Measurements from ENCODE around the gene IFRD2.
"Not testable (repeated sequence)": the region's sequence is repeated elsewhere in the genome, so short reads cannot be mapped to it uniquely, and the experiment has no call there.

The IFRD2 gene

DNA sequence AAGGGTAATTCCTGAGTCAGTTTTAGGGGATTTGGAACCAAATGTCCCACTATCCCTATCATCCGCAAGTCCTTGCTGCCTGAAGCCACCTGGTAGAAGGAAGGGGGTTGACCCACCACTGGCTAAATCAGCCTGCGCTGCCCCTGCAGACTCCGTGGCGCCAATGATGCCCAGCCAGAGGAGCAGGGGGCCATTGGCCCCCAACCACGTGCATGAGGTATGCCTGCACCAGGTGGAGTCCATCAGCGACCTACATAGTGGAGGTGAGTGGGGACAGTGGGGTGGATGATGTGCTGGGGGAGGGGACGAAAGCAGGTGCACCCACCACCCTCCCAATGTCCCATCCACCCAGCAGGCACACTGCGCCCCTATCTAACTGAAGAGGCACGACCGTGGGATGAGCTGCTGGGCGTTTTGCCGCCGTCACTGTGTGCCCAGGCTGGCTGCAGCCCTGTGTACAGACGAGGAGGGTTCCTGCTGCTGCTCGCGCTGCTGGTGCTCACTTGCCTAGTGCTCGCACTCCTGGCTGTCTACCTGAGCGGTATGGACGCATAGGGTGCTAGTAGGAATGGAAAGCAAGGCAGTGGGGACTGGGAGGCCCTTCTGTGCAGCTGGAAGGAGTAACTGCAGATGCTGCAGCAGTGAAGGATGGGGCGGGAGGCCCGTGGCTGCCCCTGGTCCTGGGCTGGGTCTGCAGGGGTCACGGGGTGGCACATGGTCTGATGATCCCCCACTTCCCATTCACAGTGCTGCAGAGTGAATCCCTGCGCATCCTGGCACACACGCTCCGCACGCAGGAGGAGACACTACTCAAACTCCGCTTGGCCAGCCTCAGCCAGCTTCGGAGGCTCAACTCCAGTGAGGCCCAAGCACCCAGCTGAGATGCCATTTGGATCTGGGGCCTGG is 5.7 kb downstream of the IFRD2 start:
- no peak for DNase-seq (ENCODE audit: low read depth in 1 of 2, low spot score in 1 of 2)

DNA sequence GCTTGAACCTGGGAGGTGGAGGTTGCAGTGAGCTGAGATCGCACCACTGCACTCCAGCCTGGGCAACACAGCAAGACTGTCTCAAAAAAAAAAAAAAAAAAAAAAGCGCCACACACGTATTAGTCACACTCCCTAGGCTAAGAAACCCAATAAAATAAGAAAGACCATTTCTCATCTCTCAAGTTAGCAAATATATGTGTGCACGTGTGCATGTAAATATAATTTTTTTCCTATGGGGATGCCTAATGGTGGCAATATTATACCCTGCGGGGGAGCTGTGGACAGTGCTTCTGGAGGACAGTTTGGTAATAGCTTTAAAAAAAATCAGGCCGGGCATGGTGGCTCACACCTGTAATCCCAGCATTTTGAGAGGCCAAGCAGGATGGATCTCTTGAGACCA is 8.1 kb downstream of the IFRD2 start:
- not testable (repeated sequence) for DNase-seq (ENCODE audit: low read depth in 1 of 2, low spot score in 1 of 2)

DNA sequence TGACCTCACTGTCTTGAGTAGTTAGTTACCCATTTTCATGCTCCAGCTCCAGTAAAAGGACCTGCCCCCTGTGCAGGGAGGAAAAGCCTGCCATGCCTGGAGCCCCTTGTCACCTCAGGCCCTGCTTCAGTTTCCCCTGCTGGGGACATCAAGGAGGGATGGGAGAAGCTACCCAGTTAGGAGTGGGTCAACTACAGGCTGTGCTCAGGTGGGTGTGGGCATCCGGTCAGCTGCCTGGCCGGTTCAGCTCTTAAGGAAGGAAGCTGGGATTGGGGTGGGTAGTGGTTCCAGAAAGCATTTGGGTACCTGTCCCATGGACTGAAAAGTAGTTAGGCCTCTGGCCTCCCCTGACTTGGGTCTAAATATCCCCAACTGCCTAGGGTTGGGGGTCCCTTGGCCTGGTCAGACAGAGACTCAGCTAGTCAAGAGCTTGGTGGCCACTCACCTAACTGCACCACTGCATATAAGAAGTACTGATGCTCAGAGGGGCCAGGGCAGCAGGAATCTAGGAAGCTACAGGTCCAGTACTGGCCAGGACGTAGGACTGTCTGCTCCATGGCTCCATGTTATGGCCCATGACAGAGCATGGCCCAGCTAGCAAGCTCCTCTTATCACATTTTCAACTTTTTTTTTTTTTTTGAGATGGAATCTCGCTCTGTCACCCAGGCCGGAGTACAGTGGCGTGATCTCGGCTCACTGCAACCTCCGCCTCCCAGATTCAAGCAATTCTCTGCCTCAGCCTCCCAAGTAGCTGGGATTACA is 12.8 kb downstream of the IFRD2 start:
- no peak for DNase-seq (ENCODE audit: low read depth in 1 of 2, low spot score in 1 of 2)

DNA sequence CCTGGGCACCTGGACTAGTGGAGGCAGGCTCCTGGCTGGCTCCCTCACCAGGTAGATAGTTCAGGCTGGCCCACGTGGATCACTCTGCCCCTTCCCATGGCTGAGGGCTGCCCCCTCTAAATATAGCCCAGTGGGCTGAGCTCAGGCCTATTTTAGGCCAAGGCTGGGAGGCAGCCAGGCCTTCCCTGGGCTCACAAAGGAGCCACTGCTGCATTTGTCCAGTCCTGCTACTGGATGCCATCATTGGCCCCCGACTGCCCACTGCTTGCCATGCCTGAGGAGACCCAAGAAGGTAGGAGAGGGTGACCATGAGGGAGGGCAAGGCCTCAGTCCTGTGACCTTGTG is 13.4 kb downstream of the IFRD2 start, which contains the start of gene LSMEM2:
Gene LSMEM2 (plus strand): TSS at position 208 of the 345 bp plus-strand sequence. CDS start 27 bp downstream, at position 235.
- no peak for DNase-seq (ENCODE audit: low read depth in 1 of 2, low spot score in 1 of 2)

DNA sequence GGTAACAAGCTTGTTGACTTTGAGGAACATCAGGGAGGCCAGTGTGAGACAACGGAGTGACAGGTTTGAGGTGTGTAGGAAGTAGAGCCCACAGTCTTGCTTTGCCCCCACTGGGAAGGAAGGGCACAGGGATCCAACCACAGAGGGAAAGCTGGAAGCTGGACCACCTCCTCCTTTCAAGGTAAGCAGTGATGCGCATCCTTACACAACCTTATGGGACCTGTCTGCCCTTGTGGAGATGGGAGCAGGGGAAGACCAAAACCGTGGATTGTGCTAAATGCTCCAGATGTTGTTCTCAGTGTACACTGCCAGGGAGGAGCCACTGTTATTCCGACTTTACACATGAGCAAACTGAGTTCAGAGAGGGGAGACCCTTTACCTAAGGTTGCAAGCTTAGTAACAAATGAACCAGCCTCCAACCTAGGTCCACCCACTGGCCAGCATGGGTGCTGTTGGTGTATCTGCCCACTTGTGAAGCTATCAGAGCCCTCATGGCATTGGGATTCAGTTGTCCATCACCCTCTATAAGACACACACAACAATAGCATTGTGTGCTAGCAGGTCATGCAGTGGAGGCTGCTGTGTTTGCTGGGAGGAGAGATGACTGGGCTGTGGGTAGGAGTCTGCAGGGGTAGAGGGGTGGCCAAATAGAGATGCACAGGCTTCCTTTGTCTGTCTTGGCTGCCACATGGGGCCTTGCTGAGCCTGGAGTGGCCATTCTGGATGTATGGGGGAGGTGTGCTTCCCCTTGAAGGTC is 13.9 kb downstream of the IFRD2 start:
- no peak for DNase-seq (ENCODE audit: low read depth in 1 of 2, low spot score in 1 of 2)

DNA sequence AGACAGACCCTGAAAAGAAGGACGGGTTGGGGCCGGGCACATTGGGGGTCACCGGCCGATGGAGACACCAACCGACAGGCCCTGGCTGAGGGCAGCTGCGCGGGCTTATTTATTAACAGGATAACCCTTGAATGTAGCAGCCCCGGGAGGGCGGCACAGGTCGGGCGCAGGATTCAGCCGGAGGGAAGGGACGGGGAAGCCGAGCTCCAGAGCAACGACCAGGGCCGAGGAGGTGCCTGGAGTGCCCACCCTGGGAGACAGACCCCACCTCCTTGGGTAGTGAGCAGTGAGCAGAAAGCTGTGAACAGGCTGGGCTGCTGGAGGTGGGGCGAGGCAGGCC is 15.5 kb downstream of the IFRD2 start:
- DNase-seq (ENCODE audit: low read depth in 1 of 2, low spot score in 1 of 2): no peak

DNA sequence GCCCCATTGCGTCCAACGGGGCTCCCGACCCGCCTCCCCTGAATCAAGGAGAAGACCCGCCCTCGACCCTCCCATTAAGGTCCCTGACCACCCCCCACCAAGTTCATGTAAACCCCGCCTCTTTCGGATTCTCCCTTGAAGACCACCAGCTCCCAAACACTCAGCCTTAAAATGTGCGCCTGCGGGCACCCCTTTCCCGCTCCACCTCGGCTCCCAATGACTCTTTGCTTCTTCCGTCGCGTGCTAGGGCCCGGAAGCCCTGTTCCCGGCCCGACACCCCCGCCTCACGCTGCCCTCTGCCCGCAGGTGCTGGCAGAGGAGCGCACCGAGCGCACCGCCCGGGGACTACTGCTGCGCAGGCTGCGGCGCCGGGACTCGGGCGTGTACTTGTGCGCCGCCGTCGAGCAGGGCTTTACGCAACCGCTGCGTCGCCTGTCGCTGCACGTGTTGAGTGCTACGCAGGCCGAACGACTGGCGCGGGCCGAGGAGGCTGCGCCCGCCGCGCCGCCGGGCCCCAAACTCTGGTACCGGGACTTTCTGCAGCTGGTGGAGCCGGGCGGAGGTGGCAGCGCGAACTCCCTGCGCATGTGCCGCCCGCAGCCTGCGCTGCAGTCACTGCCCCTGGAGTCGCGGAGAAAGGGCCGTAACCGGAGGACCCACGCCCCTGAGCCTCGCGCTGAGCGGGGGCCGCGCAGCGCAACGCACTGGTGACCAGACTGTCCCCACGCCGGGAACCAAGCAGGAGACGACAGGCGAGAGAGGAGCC is 16.1 kb downstream of the IFRD2 start:
- no peak for DNase-seq (ENCODE audit: low read depth in 1 of 2, low spot score in 1 of 2)

DNA sequence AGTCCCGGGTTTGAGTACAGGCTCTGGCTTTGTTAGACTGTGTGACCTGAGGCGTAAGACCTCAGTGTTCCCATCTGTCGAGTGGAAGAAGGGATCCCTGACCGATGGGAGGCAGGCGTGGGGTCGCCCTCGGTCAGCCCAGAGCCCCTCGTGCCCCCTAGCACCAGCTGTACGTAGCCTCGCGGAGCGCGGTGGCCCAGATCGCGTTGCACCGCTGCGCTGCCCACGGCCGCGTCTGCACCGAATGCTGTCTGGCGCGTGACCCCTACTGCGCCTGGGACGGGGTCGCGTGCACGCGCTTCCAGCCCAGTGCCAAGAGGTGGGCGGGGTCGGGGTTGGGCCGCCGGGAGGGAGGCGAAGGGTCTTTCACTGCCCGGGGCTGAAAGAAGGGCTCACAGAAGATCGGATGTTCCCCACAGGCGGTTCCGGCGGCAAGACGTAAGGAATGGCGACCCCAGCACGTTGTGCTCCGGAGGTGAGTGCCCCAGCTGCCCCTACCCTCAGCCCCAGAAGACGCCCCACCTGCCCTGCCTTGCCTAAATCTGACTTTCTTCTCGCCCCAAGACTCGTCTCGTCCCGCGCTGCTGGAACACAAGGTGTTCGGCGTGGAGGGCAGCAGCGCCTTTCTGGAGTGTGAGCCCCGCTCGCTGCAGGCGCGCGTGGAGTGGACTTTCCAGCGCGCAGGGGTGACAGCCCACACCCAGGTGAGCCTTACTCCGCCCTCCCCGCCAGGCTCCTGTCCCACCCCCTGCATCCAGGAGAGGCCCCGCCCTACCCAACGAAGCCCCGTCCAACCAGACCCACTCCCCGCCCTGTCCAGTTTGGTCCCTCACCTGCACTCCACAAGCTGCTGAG is 16.9 kb downstream of the IFRD2 start:
- DNase-seq (ENCODE audit: low read depth in 1 of 2, low spot score in 1 of 2): no peak

DNA sequence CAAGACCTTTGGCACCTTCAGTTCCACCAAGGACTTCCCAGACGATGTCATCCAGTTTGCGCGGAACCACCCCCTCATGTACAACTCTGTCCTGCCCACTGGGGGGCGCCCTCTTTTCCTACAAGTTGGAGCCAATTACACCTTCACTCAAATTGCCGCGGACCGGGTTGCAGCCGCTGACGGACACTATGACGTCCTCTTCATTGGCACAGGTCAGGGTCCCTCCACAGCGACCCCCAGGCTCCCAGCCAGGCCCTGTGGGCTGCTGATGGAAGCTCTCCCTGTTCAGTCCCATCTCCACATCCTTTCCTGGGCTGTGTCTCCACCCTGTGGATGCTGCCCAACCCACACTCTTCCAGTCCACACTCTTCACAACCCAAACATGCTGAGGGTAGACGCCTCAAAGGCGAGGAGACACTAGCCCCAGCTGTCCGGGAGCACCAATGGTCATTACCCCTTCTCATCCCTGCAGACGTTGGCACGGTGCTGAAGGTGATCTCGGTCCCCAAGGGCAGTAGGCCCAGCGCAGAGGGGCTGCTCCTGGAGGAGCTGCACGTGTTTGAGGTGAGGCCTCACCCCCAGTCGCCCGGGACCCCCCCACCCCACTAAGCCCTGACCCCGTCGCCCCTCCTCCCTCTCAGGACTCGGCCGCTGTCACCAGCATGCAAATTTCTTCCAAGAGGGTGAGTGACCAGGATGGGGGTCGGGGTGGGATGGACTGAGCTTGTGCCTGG is 17.7 kb downstream of the IFRD2 start:
- peak; percentile 63 to 68 for DNase-seq (ENCODE audit: low read depth in 1 of 2, low spot score in 1 of 2)

DNA sequence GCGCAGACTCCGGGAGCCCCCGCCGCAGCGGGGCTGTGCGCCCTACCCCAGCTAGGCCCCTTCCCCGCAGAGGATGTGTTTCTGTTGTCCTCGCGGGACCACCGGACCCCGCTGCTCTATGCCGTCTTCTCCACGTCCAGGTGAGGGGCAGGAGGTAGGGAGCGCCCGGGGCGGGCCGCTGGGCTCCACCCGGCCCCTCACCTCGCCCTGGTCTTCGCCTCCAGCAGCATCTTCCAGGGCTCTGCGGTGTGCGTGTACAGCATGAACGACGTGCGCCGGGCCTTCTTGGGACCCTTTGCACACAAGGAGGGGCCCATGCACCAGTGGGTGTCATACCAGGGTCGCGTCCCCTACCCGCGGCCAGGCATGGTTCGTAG is 18.6 kb downstream of the IFRD2 start:
- no peak for DNase-seq (ENCODE audit: low read depth in 1 of 2, low spot score in 1 of 2)

DNA sequence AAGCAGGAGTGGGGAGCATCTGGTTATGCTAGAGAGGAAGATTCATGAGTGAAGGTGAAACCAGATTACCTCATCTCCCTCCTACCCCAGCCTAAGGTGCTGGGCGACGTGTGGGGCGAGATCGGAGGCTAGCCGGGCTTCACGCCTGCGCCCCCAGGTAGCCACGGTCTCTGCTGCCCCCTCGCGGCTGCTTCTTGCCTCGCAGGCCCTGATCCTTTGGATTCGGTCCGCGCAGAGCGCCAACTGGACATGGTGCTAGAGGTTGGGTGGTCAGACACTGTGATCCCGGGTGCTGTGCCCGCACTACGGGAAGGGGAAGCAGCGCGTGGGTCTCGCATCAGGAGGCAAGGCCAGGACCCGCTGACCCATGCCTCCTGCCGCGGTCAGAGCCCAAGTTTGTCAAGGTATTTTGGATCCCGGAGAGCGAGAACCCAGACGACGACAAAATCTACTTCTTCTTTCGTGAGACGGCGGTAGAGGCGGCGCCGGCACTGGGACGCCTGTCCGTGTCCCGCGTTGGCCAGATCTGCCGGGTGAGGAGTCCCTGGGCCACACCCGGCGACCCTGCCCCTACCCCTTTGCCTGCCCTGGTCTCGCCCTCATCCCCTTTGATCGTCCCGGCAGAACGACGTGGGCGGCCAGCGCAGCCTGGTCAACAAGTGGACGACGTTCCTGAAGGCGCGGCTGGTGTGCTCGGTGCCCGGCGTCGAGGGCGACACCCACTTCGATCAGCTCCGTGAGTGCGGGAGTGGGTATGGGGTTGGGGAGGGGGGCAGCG is 19.1 kb downstream of the IFRD2 start:
- peak; percentile 80 to 88 for DNase-seq (ENCODE audit: low read depth in 1 of 2, low spot score in 1 of 2)

DNA sequence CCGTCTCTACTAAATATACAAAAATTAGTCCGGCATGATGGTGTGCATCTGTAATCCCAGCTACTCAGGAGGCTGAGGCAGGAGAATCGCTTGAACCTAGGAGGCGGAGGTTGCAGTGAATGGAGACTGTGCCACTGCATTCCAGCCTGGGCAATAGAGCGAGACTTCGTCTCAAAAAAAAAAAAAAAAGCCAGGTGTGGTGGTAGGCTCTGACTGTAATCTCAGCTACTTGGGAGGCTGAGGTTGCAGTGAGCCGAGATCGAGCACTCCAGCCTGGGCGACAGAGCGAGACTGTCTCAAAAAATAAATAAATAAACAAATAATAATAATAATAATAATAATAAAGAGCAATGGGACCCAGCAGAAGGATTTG is 19.7 kb downstream of the IFRD2 start:
- DNase-seq (ENCODE audit: low read depth in 1 of 2, low spot score in 1 of 2): not testable (repeated sequence)

DNA sequence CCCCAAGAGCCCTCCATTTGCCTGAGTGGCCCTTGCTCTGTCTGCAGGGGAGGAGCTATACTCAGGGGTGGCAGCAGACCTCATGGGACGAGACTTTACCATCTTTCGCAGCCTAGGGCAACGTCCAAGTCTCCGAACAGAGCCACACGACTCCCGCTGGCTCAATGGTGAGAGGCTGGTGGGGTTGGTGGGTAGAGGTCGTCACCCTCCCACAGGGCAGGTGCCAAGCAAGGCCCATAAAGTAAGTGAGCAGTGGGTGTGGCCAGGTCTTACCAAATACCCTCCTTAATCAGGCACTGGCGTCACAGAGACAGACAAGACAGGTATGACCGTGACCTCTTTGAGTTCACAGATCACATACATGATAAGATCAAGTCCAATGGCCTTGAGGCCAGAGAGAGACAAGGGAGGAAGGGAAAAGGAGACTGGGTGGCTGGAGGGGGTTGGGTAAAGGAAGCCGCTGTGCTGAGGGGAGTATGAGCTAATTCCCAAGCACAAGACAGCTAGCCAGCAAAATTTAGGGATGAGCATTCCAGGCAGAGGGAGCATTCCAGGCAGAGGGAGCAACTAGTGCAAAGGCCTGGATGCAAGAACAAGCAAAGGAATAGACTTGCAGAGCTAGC is 20.8 kb downstream of the IFRD2 start:
- no peak for DNase-seq (ENCODE audit: low read depth in 1 of 2, low spot score in 1 of 2)

DNA sequence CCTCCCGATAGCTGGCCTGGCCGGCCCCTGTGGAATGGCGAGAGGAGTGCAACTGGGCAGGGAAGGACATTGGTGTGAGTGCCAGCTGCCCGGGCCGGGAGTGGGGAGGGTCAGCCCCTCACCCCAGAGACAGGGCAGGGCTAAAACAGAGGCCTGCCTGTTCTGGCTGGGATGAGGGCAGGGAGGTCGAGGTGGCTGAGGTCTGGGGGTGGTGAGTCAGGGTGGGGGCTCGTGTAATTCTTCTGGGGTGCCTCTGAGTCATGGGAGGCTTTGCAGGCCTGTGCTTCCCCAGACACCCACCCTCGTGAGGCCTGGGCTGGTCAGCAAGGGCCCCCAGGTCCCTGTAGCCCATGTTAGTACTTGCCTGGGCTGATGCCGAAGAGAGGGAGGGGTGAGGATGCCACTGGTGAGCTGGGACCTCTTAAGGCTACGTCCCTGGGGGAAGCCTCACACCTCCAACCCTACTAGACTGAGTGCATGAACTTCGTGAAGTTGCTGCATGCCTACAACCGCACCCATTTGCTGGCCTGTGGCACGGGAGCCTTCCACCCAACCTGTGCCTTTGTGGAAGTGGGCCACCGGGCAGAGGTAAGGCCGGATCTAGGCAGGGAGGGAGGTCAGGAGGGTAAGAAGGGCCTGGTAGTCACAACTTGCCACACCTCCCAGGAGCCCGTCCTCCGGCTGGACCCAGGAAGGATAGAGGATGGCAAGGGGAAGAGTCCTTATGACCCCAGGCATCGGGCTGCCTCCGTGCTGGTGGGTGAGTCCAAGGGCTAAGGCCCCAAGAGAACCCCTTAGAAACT is 21.6 kb downstream of the IFRD2 start:
- no peak for DNase-seq (ENCODE audit: low read depth in 1 of 2, low spot score in 1 of 2)

DNA sequence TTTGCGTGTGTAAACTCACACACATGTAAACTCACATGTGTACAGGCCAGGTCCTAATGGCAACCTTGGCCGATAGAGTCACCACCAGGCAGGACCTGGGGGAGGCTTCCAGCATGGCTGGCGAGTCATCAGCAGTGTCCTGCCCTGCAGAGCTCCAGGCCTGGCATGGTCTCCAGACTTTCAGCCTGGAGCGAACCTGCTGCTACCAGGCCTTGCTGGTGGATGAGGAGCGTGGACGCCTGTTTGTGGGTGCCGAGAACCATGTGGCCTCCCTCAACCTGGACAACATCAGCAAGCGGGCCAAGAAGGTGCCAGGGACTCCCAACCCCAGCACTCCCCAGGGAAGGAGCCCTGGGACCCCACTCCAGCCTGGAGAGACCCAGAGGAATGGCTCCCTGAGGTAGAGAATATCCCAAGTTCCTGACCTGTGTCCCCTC is 22.2 kb downstream of the IFRD2 start:
- DNase-seq (ENCODE audit: low read depth in 1 of 2, low spot score in 1 of 2): no peak

DNA sequence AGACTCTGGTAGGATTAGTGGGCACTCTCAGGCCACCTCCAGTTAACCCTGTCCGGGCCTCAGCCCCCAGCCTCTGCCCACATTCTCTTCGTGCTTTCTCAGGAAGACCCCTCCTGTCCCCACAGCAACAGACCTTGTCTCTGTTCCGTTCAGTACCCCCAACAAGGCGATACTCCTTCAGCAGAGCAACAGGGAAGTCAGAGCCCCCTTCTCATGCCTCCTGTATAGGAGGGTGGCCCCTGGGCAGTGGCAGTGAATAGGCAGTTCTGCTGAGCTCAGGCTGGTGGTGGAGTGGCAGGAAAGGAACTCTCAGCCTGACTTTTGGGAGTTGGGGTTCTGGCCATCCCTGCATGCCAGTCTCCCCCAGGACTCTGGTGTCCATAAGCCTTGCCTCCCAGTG is 22.8 kb downstream of the IFRD2 start:
- no peak for DNase-seq (ENCODE audit: low read depth in 1 of 2, low spot score in 1 of 2)

DNA sequence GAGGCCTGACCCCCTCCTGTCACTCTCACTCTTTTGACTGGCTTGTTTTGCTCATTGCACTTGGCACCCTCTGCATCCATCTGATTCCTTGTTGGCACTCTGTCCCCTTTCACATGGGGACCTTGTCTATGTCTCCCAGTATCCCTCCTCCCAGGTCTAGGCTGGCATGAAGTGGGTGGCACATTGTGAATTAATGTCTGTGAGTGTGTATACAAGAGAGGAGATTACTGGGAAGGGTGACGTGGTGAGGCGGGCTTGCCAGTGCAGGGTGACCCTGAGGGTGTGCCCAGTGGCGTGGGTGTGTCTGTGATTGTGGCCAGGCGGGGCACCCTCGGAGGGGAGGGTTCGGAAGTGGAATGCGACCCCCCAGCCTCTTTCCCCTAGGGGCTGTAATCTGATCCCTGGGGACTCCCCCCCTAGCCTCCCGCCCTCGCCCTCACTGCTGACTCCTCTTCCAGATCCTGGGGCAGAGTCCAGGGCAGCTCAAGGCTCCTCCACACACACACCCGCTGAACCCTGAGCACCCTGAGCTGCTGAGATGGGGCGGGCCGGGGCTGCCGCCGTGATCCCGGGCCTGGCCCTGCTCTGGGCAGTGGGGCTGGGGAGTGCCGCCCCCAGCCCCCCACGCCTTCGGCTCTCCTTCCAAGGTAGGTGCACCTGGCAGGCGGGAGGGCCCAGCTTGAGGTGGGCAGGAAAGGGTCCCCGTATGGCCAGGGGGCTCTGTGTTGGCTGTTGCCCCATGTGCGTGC is 23.4 kb downstream of the IFRD2 start, which contains the start of gene SEMA3B:
Gene SEMA3B (plus strand): TSS at position 445 of the 749 bp plus-strand sequence. CDS start 94 bp downstream, at position 539.
- no peak for DNase-seq (ENCODE audit: low read depth in 1 of 2, low spot score in 1 of 2)

Measured in activated CD4-positive, alpha-beta T cell treated with anti-CD3 and anti-CD28 coated beads, Interleukin-2, amount 50 U/mL, for 24 hours (primary cell).